Measurements from ENCODE around the gene CSMD2. TPM values are rescaled to one million over a fixed set of nuclear protein-coding genes. Genes with fewer than 3 reads are reported as not detected.

The CSMD2 gene
- total and polyA plus RNA-seq, 2 of the 8 experiments (the other 6 are each of a cell fraction or from before 2014, with no cell fraction given), result 7.0 to 14.7 TPM

DNA sequence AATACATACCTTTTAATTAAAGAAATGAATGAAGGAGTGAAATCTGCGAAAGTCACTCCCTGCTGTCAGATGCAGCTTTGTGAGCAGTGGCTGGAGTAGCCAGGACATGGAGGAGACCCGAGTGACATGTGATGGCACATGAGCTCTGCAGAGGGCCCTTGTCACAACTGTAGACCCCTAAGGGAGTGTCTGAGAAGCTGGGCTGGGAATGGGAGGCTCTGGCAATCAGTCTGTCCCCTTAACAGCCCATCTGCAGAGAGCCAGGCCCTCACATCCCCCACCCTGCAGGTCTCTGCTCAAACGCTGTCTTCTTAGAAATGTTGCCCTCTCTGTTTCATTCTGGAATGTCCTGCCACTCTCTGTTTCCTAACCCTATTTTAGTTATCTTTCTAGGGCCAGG, 176.9 kb downstream of the CSMD2 start (continued):
- TF ChIP-seq, protein P1, sequence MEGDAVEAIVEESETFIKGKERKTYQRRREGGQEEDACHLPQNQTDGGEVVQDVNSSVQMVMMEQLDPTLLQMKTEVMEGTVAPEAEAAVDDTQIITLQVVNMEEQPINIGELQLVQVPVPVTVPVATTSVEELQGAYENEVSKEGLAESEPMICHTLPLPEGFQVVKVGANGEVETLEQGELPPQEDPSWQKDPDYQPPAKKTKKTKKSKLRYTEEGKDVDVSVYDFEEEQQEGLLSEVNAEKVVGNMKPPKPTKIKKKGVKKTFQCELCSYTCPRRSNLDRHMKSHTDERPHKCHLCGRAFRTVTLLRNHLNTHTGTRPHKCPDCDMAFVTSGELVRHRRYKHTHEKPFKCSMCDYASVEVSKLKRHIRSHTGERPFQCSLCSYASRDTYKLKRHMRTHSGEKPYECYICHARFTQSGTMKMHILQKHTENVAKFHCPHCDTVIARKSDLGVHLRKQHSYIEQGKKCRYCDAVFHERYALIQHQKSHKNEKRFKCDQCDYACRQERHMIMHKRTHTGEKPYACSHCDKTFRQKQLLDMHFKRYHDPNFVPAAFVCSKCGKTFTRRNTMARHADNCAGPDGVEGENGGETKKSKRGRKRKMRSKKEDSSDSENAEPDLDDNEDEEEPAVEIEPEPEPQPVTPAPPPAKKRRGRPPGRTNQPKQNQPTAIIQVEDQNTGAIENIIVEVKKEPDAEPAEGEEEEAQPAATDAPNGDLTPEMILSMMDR (IDR thresholded peaks at IDR 0.05; ENCODE audit: control extremely low read depth in 1 of 3, insufficient read depth in 1 of 3, low read depth in 1 of 3, low read length in 3 of 3), result no peak
- TF ChIP-seq POLR2AphosphoS5 (IDR thresholded peaks at IDR 0.05; ENCODE audit: low read depth, low read length) (no peak), TAF7 (optimal IDR thresholded peaks at IDR 0.05; ENCODE audit: borderline replicate concordance, low read depth, low read length) (no peak), CEBPB (IDR thresholded peaks at IDR 0.05; ENCODE audit: low read depth, low read length) (no peak), ASH2L (IDR thresholded peaks at IDR 0.05; ENCODE audit: low read length) (no peak)
